ENCODE results near the gene TDRD10. TPM values are rescaled to one million over a fixed set of nuclear protein-coding genes. Genes with fewer than 3 reads are reported as not detected.

TDRD10 gene
- total RNA-seq, 1 experiment from 2014 or later: not detected

GRCh38 chr1:154478639-154479038 lies 23.4 kb upstream of the TDRD10 start:
- peak; percentile 73 for DNase-seq
- Histone ChIP-seq H3K36me3 (ENCODE audit: low read depth, low read length) (no peaks in the 10 kb centered on the region), H2AFZ (ENCODE audit: low read length) (peak overlapping the region; percentile 72), H4K20me1 (ENCODE audit: low read length) (no peaks in the 10 kb centered on the region), H3K9me2 (replicated peaks; ENCODE audit: low read length) (no peaks in the 10 kb centered on the region), H3K4me3 (ENCODE audit: low read length) (no peak overlapping the region), H3K27me3 (ENCODE audit: low read length) (no peaks in the 10 kb centered on the region), H3K27ac (ENCODE audit: low read length) (no peak overlapping the region), H3K4me2 (ENCODE audit: low read length) (peak overlapping the region; percentile 21), H3K79me2 (ENCODE audit: low read length) (no peaks in the 10 kb centered on the region), H3K9me3 (ENCODE audit: low read length) (no peaks in the 10 kb centered on the region), H3K9ac (ENCODE audit: low read length) (no peak overlapping the region), H3K4me1 (ENCODE audit: insufficient read depth, low read length) (peaks cover 28% of the 10 kb centered on the region), H3F3A (ENCODE audit: low read length, unreplicated experiment) (no peaks in the 10 kb centered on the region)
- ChIA-PET CTCF (interaction anchor here (0.6 kb wide), 1 partner anchor 990 kb away, joined by 5 read pairs; no protein-coding TSS in a partner anchor), POLR2A (ENCODE audit: unreplicated experiment) (no interaction called here)
- peak; percentile 23; the same call in 1 of the 2 replicates for ATAC-seq
- no peak for TF ChIP-seq EZH2phosphoT487 (IDR thresholded peaks at IDR 0.05; ENCODE audit: borderline replicate concordance, low read length)
- TF ChIP-seq CTCF (conservative IDR thresholded peaks at IDR 0.05; ENCODE audit: low read depth, low read length): peak; percentile 68
- intact Hi-C loops (cut with micrococcal nuclease): loop anchor here (1.0 to 5.0 kb wide), 4 partner anchors 73 to 201 kb away; partner anchors contain the start of genes ATP8B2 and IL6R
- BruUV-seq (replicated peaks): no TSS peak

- H3K79me2 ChIP-seq (ENCODE audit: low read length): no peaks in the 10 kb centered on the region
- TF ChIP-seq EZH2phosphoT487 (IDR thresholded peaks at IDR 0.05; ENCODE audit: borderline replicate concordance, low read length) (no peak), CTCF (conservative IDR thresholded peaks at IDR 0.05; ENCODE audit: low read depth, low read length) (peak; percentile 99), EZH2 (IDR thresholded peaks at IDR 0.05; ENCODE audit: low read length, unreplicated experiment) (no peak)
- POLR2A ChIA-PET (ENCODE audit: unreplicated experiment): interaction anchor here (0.5 kb wide), 1 partner anchor 494 kb away, joined by 4 read pairs; no protein-coding TSS in a partner anchor
- H2AFZ ChIP-seq (ENCODE audit: low read length): peak overlapping the region; percentile 72
- no peaks in the 10 kb centered on the region for H3K36me3 ChIP-seq (ENCODE audit: low read depth, low read length)
- BruUV-seq (replicated peaks): no TSS peak
- CTCF ChIA-PET: interaction anchor here (0.5 to 2.5 kb wide), 11 partner anchors 17 to 399 kb away, joined by 3 to 30 read pairs (median 3); no protein-coding TSS in a partner anchor
- peaks cover 33% of the 10 kb centered on the region for H3K4me1 ChIP-seq (ENCODE audit: insufficient read depth, low read length)
- DNase-seq (peak; percentile 98), ATAC-seq (peak; percentile 85)
- H3K4me3 ChIP-seq (ENCODE audit: low read length): no peak overlapping the region
- no peaks in the 10 kb centered on the region for H3K9me2 ChIP-seq (replicated peaks; ENCODE audit: low read length)
- H3K4me2 ChIP-seq (ENCODE audit: low read length): peak overlapping the region; percentile 46
- no peaks in the 10 kb centered on the region for H3F3A ChIP-seq (ENCODE audit: low read length, unreplicated experiment)
- no peak overlapping the region for H3K27ac ChIP-seq (ENCODE audit: low read length)
- peak overlapping the region; percentile 46 for H3K9ac ChIP-seq (ENCODE audit: low read length)
- intact Hi-C loops (cut with micrococcal nuclease): loop anchor here (1.0 to 5.0 kb wide), 6 partner anchors 52 to 281 kb away; partner anchors contain the start of gene ATP8B2
- no peaks in the 10 kb centered on the region for H3K27me3 ChIP-seq (ENCODE audit: low read length)
- H3K9me3 ChIP-seq (ENCODE audit: low read length): no peaks in the 10 kb centered on the region
- H4K20me1 ChIP-seq (ENCODE audit: low read length): no peaks in the 10 kb centered on the region
Measured at GRCh38 chr1:154479764-154480421, 22.1 kb upstream of the TDRD10 start.

GRCh38 chr1:154481053-154481452 lies 21.0 kb upstream of the TDRD10 start:
- Histone ChIP-seq H3K36me3 (ENCODE audit: low read depth, low read length) (no peaks in the 10 kb centered on the region), H3K27me3 (ENCODE audit: low read length) (no peaks in the 10 kb centered on the region), H3K4me3 (ENCODE audit: low read length) (no peak overlapping the region), H2AFZ (ENCODE audit: low read length) (no peak overlapping the region), H3K4me2 (ENCODE audit: low read length) (no peak overlapping the region), H3F3A (ENCODE audit: low read length, unreplicated experiment) (no peaks in the 10 kb centered on the region), H3K79me2 (ENCODE audit: low read length) (no peaks in the 10 kb centered on the region), H4K20me1 (ENCODE audit: low read length) (no peaks in the 10 kb centered on the region), H3K9me3 (ENCODE audit: low read length) (no peaks in the 10 kb centered on the region), H3K9ac (ENCODE audit: low read length) (no peak overlapping the region), H3K27ac (ENCODE audit: low read length) (no peak overlapping the region), H3K9me2 (replicated peaks; ENCODE audit: low read length) (no peaks in the 10 kb centered on the region), H3K4me1 (ENCODE audit: insufficient read depth, low read length) (peaks cover 34% of the 10 kb centered on the region)
- no peak for DNase-seq
- ChIA-PET POLR2A (ENCODE audit: unreplicated experiment) (no interaction called here), CTCF (interaction anchor here (1.6 to 2.5 kb wide), 2 partner anchors 66 to 78 kb away, joined by 3 to 30 read pairs; no protein-coding TSS in a partner anchor)
- intact Hi-C loops (cut with micrococcal nuclease): loop anchor here (2.0 to 5.0 kb wide), 2 partner anchors 51 to 280 kb away; no protein-coding TSS in a partner anchor
- BruUV-seq (replicated peaks): no TSS peak
- TF ChIP-seq CTCF (conservative IDR thresholded peaks at IDR 0.05; ENCODE audit: low read depth, low read length) (no peak), EZH2phosphoT487 (IDR thresholded peaks at IDR 0.05; ENCODE audit: borderline replicate concordance, low read length) (no peak), EZH2 (IDR thresholded peaks at IDR 0.05; ENCODE audit: low read length, unreplicated experiment) (no peak)
- no peak for ATAC-seq
